Retinal pigment epithelial cell (primary cell): ENCODE measurements around the gene DLGAP4.
A peak's percentile ranks its signal among the peaks of the same experiment; 100 is the strongest.
"Not testable (repeated sequence)": the region's sequence is repeated elsewhere in the genome, so short reads cannot be mapped to it uniquely, and the experiment has no call there.

ENCODE experiments used
- DNase-seq: peaks from one replicate; pipeline ENCODE4 v3.0.0-alpha.2; 2010; ENCODE audit warnings: low read depth
- H3K4me3 ChIP-seq: 2 replicates; pipeline ENCODE4 v1.5.1; 2011; ENCODE audit warnings: mild to moderate bottlenecking, low read length, control low read depth, moderate library complexity
- TF ChIP-seq, protein P1 (sequence below): conservative IDR thresholded peaks from 2 replicates; pipeline ENCODE4 v1.5.1; 2011; ENCODE audit warnings: low read depth, low read length, control low read depth, inconsistent platforms

Gene DLGAP4

GRCh38 chr20:36377348-36378326, 71.5 kb downstream of the DLGAP4 start:
- no peak for DNase-seq
- TF ChIP-seq, protein P1, sequence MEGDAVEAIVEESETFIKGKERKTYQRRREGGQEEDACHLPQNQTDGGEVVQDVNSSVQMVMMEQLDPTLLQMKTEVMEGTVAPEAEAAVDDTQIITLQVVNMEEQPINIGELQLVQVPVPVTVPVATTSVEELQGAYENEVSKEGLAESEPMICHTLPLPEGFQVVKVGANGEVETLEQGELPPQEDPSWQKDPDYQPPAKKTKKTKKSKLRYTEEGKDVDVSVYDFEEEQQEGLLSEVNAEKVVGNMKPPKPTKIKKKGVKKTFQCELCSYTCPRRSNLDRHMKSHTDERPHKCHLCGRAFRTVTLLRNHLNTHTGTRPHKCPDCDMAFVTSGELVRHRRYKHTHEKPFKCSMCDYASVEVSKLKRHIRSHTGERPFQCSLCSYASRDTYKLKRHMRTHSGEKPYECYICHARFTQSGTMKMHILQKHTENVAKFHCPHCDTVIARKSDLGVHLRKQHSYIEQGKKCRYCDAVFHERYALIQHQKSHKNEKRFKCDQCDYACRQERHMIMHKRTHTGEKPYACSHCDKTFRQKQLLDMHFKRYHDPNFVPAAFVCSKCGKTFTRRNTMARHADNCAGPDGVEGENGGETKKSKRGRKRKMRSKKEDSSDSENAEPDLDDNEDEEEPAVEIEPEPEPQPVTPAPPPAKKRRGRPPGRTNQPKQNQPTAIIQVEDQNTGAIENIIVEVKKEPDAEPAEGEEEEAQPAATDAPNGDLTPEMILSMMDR = no peak
- no peak overlapping the region for H3K4me3 ChIP-seq

DNA sequence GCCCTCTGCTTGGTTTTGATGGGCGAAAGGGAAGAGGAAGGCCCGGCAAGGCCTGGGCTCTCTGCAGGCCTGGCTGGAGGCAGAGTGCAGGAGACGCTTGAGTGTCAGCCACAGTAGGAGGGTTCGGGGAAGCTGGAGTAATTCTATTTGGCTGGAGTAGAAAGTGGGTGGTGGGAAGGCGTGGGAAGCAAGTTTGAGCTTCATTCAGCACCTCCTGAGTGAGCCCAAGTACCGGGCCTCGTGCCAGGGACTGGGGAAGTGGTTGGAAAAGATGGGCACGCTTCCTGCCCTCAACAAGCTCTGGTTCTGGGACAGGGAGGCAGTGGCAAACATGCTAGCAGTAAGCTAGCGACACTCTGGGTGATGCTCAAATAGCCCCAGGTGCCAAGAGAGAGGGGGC, 72.5 kb downstream of the DLGAP4 start:
- H3K4me3 ChIP-seq = no peak overlapping the region
- TF ChIP-seq, protein P1 = no peak
- no peak for DNase-seq

DNA sequence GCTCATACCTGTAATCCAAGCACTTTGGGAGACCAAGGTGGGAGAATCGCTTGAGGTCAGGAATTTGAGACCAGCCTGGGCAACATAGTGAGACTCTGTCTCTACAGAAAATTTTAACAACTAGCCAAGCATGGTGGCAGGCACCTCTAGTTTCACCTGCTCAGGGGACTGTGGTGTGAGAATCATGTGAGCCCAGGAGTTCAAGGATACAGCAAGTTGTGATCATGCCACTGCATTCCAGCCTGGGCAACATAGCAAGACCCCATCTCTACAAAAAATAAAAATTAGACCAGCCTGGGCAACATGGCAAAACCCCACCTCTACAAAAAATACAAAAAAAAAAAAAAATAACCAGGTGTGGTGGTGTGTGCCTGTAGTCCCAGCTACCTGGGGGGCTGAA, 73.8 kb downstream of the DLGAP4 start:
- DNase-seq, H3K4me3 ChIP-seq: not testable (repeated sequence)

DNA sequence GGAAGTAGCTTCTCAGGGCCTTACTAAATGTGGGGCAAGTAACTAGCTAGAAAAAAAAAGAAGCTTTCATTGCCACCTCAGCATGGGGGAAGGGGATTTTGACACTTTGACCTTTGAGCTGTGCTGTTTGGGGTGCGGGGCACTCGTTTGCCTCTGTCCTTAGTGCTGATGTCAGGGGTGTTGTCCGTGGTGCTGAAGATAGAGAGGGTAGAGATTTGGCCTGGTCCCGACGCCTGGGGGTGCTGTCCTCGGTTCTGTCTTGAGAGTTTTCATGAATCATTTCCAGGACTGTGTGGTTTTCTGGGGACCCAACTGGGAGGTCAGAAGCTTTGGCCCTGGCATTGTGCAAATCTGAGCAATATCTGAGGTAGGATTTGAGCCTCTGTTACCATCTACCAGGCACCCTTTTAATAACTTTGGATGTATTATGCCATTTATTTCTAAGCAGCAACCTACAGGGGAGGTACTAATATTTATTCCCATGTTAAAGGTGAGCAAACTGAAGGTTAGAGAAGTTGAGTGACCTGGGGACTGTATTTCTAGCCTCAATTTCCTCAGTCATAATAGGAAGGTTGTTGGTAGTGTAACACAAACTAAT, 78.0 kb downstream of the DLGAP4 start:
- no peak for DNase-seq
- TF ChIP-seq, protein P1 = peak; percentile 49
- H3K4me3 ChIP-seq = no peak overlapping the region

GRCh38 chr20:36385503-36385902, 79.4 kb downstream of the DLGAP4 start:
- no peak overlapping the region for H3K4me3 ChIP-seq

GRCh38 chr20:36386236-36386635, 80.1 kb downstream of the DLGAP4 start:
- TF ChIP-seq, protein P1 = no peak
- H3K4me3 ChIP-seq = no peak overlapping the region
- no peak for DNase-seq

More at GRCh38 chr20:36385503-36385902, 79.4 kb downstream of the DLGAP4 start:
- TF ChIP-seq, protein P1 = no peak
- no peak for DNase-seq

GRCh38 chr20:36390269-36390668, 84.1 kb downstream of the DLGAP4 start:
- no peak overlapping the region for H3K4me3 ChIP-seq
- TF ChIP-seq, protein P1 = no peak
- no peak for DNase-seq
